GM23338 (cell line): Measurements from ENCODE around the gene RIT2. TPM values are rescaled to one million over a fixed set of nuclear protein-coding genes. Genes with fewer than 3 reads are reported as not detected.

Experiments used
- ATAC-seq: fragments of 200-7000 bp; cut with Tn5 transposase; 3 replicates; pipeline ENCODE4 v1.9.1; 2020
- DNase-seq: peaks from one replicate; pipeline ENCODE4 v3.0.0-alpha.2; 2015; ENCODE audit warnings: low spot score
- H2AFZ ChIP-seq: fragments of 200-600 bp; sonication (generic); 2 replicates; pipeline ENCODE4 v1.8.0; 2016; ENCODE audit warnings: antibody characterized with exemption, mild to moderate bottlenecking, moderate library complexity
- H3F3A ChIP-seq: fragments of 200-600 bp; sonication (generic); replicated peaks from 2 replicates; pipeline ENCODE4 v1.8.0; 2017; ENCODE audit warnings: antibody characterized with exemption, mixed run types, low read depth
- H3K27ac ChIP-seq: fragments of 200-600 bp; sonication (generic); 2 replicates; pipeline ENCODE4 v1.6.1; 2016; ENCODE audit warnings: low read depth
- H3K27me3 ChIP-seq: fragments of 200-600 bp; sonication (generic); 2 replicates; pipeline ENCODE4 v1.8.0; 2016; ENCODE audit warnings: mild to moderate bottlenecking, mixed run types, moderate library complexity; ENCODE audit not compliant: insufficient read depth
- H3K36me3 ChIP-seq: fragments of 200-600 bp; sonication (generic); 2 replicates; pipeline ENCODE4 v1.8.0; 2016; ENCODE audit warnings: mild to moderate bottlenecking; ENCODE audit not compliant: insufficient read depth
- H3K4me1 ChIP-seq: fragments of 200-600 bp; sonication (generic); 2 replicates; pipeline ENCODE4 v1.8.0; 2016; ENCODE audit warnings: mild to moderate bottlenecking, moderate library complexity; ENCODE audit not compliant: insufficient read depth
- H3K4me2 ChIP-seq: fragments of 200-600 bp; sonication (generic); 2 replicates; pipeline ENCODE4 v1.7.1; 2017; ENCODE audit warnings: mixed run types
- H3K4me3 ChIP-seq: fragments of 200-600 bp; sonication (generic); 2 replicates; pipeline ENCODE4 v1.6.1; 2016; ENCODE audit warnings: mixed run types
- H3K79me2 ChIP-seq: fragments of 200-600 bp; sonication (generic); replicated peaks from 2 replicates; pipeline ENCODE4 v1.8.0; 2017; ENCODE audit warnings: mild to moderate bottlenecking; ENCODE audit not compliant: insufficient read depth
- H3K9me2 ChIP-seq: fragments of 200-600 bp; sonication (generic); 2 replicates; pipeline ENCODE4 v1.8.0; 2017; ENCODE audit not compliant: insufficient read depth
- H4K20me1 ChIP-seq: fragments of 200-600 bp; sonication (generic); replicated peaks from 2 replicates; pipeline ENCODE4 v1.8.0; 2017; ENCODE audit warnings: mild to moderate bottlenecking; ENCODE audit not compliant: insufficient read depth
- H3K27ac Mint-ChIP-seq: 2 replicates; pipeline ENCODE4 v1.8.0; 2020; ENCODE audit warnings: inconsistent platforms, mild to moderate bottlenecking, moderate library complexity, mixed read lengths
- H3K27me3 Mint-ChIP-seq: 3 replicates; pipeline ENCODE4 v1.8.0; 2022; ENCODE audit warnings: low read depth, mild to moderate bottlenecking, moderate library complexity, mixed read lengths, inconsistent platforms; ENCODE audit not compliant: insufficient read depth, poor library complexity
- H3K36me3 Mint-ChIP-seq: 3 replicates; pipeline ENCODE4 v1.8.0; 2021; ENCODE audit warnings: low read depth, mild to moderate bottlenecking, inconsistent platforms, moderate library complexity, mixed read lengths
- H3K4me1 Mint-ChIP-seq: 3 replicates; pipeline ENCODE4 v1.8.0; 2020; ENCODE audit warnings: mild to moderate bottlenecking, inconsistent platforms, mixed read lengths
- H3K4me3 Mint-ChIP-seq: 3 replicates; pipeline ENCODE4 v1.8.0; 2021; ENCODE audit warnings: moderate library complexity, mild to moderate bottlenecking, inconsistent platforms, mixed read lengths
- H3K9me3 Mint-ChIP-seq: 3 replicates; pipeline ENCODE4 v1.8.0; 2020; ENCODE audit warnings: moderate library complexity, mild to moderate bottlenecking, inconsistent platforms, mixed read lengths
- CREB1 ChIP-seq: fragments of 250-450 bp; sonication (Bioruptor Pico); IDR thresholded peaks from 2 replicates; pipeline ENCODE4 v1.5.0; 2020; ENCODE audit warnings: low read depth, mild to moderate bottlenecking, moderate library complexity
- ETS1 ChIP-seq: IDR thresholded peaks from 2 replicates; pipeline ENCODE4 v1.6.1; 2016; ENCODE audit warnings: antibody characterized with exemption
- EZH2 ChIP-seq: fragments of 200-600 bp; sonication (generic); IDR thresholded peaks from one replicate; pipeline ENCODE4 v1.8.0; 2017; ENCODE audit warnings: antibody characterized with exemption, mild to moderate bottlenecking, low read depth; ENCODE audit not compliant: unreplicated experiment
- EZH2phosphoT487 ChIP-seq: fragments of 200-600 bp; sonication (generic); IDR thresholded peaks from one replicate; pipeline ENCODE4 v1.8.1; 2018; ENCODE audit warnings: antibody characterized with exemption; ENCODE audit not compliant: unreplicated experiment
- JUNB ChIP-seq: IDR thresholded peaks from one replicate; pipeline ENCODE4 v1.6.1; 2016; ENCODE audit warnings: antibody characterized with exemption; ENCODE audit not compliant: unreplicated experiment
- NANOG ChIP-seq: IDR thresholded peaks from 2 replicates; pipeline ENCODE4 v1.6.1; 2016; ENCODE audit warnings: antibody characterized with exemption, borderline replicate concordance
- POLR2AphosphoS5 ChIP-seq: IDR thresholded peaks from 2 replicates; pipeline ENCODE4 v1.6.1; 2016; ENCODE audit warnings: antibody characterized with exemption, low read depth
- STAT1 ChIP-seq: IDR thresholded peaks from one replicate; pipeline ENCODE4 v1.6.1; 2016; ENCODE audit warnings: antibody characterized with exemption; ENCODE audit not compliant: unreplicated experiment
- ZNF114 ChIP-seq: fragments of 250-450 bp; sonication (Bioruptor Pico); IDR thresholded peaks from 2 replicates; pipeline ENCODE4 v1.5.0; 2020; ENCODE audit warnings: mild to moderate bottlenecking, moderate library complexity
- ZNF331 ChIP-seq: fragments of 250-450 bp; sonication (Bioruptor Pico); IDR thresholded peaks from 2 replicates; pipeline ENCODE4 v1.5.0; 2020; ENCODE audit warnings: low read depth, mild to moderate bottlenecking, moderate library complexity
- ZNF462 ChIP-seq: fragments of 250-450 bp; sonication (Bioruptor Pico); IDR thresholded peaks from 2 replicates; pipeline ENCODE4 v1.5.0; 2020; ENCODE audit warnings: mild to moderate bottlenecking, moderate library complexity
- polyA plus RNA-seq: library from polyadenylated mRNA; unstranded; fragments of >200 nt; fragmentation: Nextera tagmentation; extraction: Ambion mirVana; gene quantifications from 2 replicates; pipeline ENCODE4 v1.2.1, GENCODE V29; 2016
- total RNA-seq: library from RNA; depleted of rRNA; stranded (reverse); fragments of >200 nt; shearing (Covaris generic); gene quantifications from 2 replicates; pipeline ENCODE4 v1.2.3, GENCODE V29; 2014
- TF ChIP-seq, protein P1 (sequence below): IDR thresholded peaks from one replicate; pipeline ENCODE4 v1.6.1; 2018; ENCODE audit warnings: antibody characterized with exemption; ENCODE audit not compliant: unreplicated experiment

The RIT2 gene
- total and polyA plus RNA-seq, 2 experiments from 2014 or later = 1.9 to 8.8 TPM

DNA sequence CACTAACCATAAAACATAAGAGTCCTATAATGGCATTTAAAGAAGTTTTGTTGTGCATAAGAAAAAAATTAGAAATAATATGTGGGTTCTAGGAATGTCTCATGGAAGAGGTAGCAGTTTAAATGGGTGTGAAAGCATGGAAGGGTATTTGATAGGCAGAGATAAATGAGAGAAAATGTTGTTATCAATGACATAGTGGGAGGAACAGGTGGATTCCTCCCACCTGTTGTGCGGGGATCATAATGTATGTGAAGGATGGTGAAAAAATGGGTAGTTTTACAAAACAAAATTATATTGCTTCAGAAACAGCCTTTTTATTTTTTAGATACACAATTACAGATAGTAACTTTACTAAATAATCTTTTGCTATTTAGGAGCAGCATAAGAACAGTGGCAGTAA, 41.7 kb downstream of the RIT2 start:
- no peaks in the 10 kb centered on the region for H3K9me3 Mint-ChIP-seq
- no peaks in the 10 kb centered on the region for H3K27me3 Mint-ChIP-seq
- no peaks in the 10 kb centered on the region for H3K79me2 ChIP-seq
- ATAC-seq (no peak), DNase-seq (no peak)
- H3K4me3 Mint-ChIP-seq = no peak overlapping the region
- no peaks in the 10 kb centered on the region for H4K20me1 ChIP-seq
- H3K9me2 ChIP-seq = no peaks in the 10 kb centered on the region
- TF ChIP-seq, protein P1, sequence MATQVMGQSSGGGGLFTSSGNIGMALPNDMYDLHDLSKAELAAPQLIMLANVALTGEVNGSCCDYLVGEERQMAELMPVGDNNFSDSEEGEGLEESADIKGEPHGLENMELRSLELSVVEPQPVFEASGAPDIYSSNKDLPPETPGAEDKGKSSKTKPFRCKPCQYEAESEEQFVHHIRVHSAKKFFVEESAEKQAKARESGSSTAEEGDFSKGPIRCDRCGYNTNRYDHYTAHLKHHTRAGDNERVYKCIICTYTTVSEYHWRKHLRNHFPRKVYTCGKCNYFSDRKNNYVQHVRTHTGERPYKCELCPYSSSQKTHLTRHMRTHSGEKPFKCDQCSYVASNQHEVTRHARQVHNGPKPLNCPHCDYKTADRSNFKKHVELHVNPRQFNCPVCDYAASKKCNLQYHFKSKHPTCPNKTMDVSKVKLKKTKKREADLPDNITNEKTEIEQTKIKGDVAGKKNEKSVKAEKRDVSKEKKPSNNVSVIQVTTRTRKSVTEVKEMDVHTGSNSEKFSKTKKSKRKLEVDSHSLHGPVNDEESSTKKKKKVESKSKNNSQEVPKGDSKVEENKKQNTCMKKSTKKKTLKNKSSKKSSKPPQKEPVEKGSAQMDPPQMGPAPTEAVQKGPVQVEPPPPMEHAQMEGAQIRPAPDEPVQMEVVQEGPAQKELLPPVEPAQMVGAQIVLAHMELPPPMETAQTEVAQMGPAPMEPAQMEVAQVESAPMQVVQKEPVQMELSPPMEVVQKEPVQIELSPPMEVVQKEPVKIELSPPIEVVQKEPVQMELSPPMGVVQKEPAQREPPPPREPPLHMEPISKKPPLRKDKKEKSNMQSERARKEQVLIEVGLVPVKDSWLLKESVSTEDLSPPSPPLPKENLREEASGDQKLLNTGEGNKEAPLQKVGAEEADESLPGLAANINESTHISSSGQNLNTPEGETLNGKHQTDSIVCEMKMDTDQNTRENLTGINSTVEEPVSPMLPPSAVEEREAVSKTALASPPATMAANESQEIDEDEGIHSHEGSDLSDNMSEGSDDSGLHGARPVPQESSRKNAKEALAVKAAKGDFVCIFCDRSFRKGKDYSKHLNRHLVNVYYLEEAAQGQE = no peak
- TF ChIP-seq EZH2phosphoT487 (no peak), ZNF331 (CRISPR knock-in tag) (no peak), NANOG (no peak), EZH2 (no peak), JUNB (no peak), CREB1 (CRISPR knock-in tag) (no peak), STAT1 (no peak), ETS1 (no peak), ZNF114 (no peak), ZNF462 (CRISPR knock-in tag) (no peak), POLR2AphosphoS5 (no peak)
- no peaks in the 10 kb centered on the region for H3K27me3 ChIP-seq
- no peaks in the 10 kb centered on the region for H3F3A ChIP-seq
- no peaks in the 10 kb centered on the region for H3K36me3 ChIP-seq
- H3K36me3 Mint-ChIP-seq = no peaks in the 10 kb centered on the region
- no peak overlapping the region for H2AFZ ChIP-seq
- H3K27ac ChIP-seq = no peak overlapping the region
- H3K27ac Mint-ChIP-seq = no peak overlapping the region
- peaks cover 13% of the 10 kb centered on the region for H3K4me1 Mint-ChIP-seq
- peaks cover 16% of the 10 kb centered on the region for H3K4me1 ChIP-seq
- no peak overlapping the region for H3K4me2 ChIP-seq
- H3K4me3 ChIP-seq = no peak overlapping the region
